GM12878 (cell line): ENCODE results near the gene PPP1CA. TPM values are rescaled to one million over a fixed set of nuclear protein-coding genes. Genes with fewer than 3 reads are reported as not detected.

ENCODE experiments used
- ATAC-seq: fragments of 200-7000 bp; cut with Tn5 transposase; 3 replicates; pipeline ENCODE4 v1.9.1; 2020; ENCODE audit warnings: mild to moderate bottlenecking, moderate library complexity
- BruUV-seq: library from RNA; stranded (reverse); fragments of 400-500 nt; replicated peaks from 2 replicates; lab custom pipeline; 2021; lab: Mats Ljungman, UMichigan
- CTCF ChIA-PET: fragments of 300-600 bp; sonication (Branson Sonifier 250); formaldehyde crosslinking; extraction: SDS; loops from one replicate; lab custom pipeline; 2021; ENCODE audit warnings: inconsistent platforms; lab: Yijun Ruan, JAX
- POLR2A ChIA-PET: fragments of 350-600 bp; formaldehyde crosslinking; extraction: SDS; loops from one replicate; lab custom pipeline; 2021; ENCODE audit warnings: inconsistent platforms; lab: Charles Lee
- RAD21 ChIA-PET: fragments of 300-600 bp; sonication (Branson Sonifier 250); formaldehyde crosslinking; loops from one replicate; lab custom pipeline; 2023; ENCODE audit warnings: antibody characterized with exemption; ENCODE audit not compliant: unreplicated experiment; lab: Charles Lee
- SMC1A ChIA-PET: fragments of 300-600 bp; sonication (Branson Sonifier 250); formaldehyde crosslinking; loops from one replicate; lab custom pipeline; 2023; ENCODE audit not compliant: unreplicated experiment, uncharacterized antibody; lab: Charles Lee
- DNase-seq: peaks from one replicate; pipeline ENCODE4 v3.0.0-alpha.2; 2011; ENCODE audit warnings: low read depth, low spot score
- FAIRE-seq: peaks from 3 replicates; lab custom pipeline; 2011; peaks lifted over from hg19 to GRCh38; lab: Jason Lieb, UNC
- H2AFZ ChIP-seq: 2 replicates; pipeline ENCODE4 v1.6.0; 2011; ENCODE audit warnings: low read depth, low read length, control low read depth; ENCODE audit not compliant: control insufficient read depth
- H3K27ac ChIP-seq: 2 replicates; pipeline ENCODE4 v1.5.1; 2011; ENCODE audit warnings: control low read depth; ENCODE audit not compliant: control insufficient read depth, insufficient read depth
- H3K27me3 ChIP-seq, 2 experiments: replicated peaks in 1 of 2; 2 replicates each; pipeline versions ENCODE4 v1.6.0 to v1.6.1; 2011; ENCODE audit warnings: low read length in 1 of 2; ENCODE audit not compliant: control insufficient read depth in 2 of 2, insufficient read depth in 2 of 2
- H3K36me3 ChIP-seq, 2 experiments: 2 replicates each; pipeline ENCODE4 v1.5.1; 2011; ENCODE audit warnings: low read length in 1 of 2; ENCODE audit not compliant: control insufficient read depth in 2 of 2, insufficient read depth in 2 of 2
- H3K4me1 ChIP-seq: 2 replicates; pipeline ENCODE4 v1.6.1; 2011; ENCODE audit warnings: mild to moderate bottlenecking, low read length, moderate library complexity, mixed read lengths; ENCODE audit not compliant: control insufficient read depth, insufficient read depth
- H3K4me2 ChIP-seq: 2 replicates; pipeline ENCODE4 v1.6.0; 2011; ENCODE audit warnings: control low read depth; ENCODE audit not compliant: control insufficient read depth, insufficient read depth
- H3K4me3 ChIP-seq: fragments of 200-600 bp; sonication (generic); 2 replicates; pipeline ENCODE4 v1.5.1; 2016
- H3K79me2 ChIP-seq: 2 replicates; pipeline ENCODE4 v1.6.0; 2011; ENCODE audit warnings: low read length; ENCODE audit not compliant: control insufficient read depth, insufficient read depth
- H3K9ac ChIP-seq: 2 replicates; pipeline ENCODE4 v1.8.0; 2011; ENCODE audit warnings: low read length, control low read depth, mixed read lengths; ENCODE audit not compliant: control insufficient read depth, insufficient read depth
- H3K9me3 ChIP-seq: replicated peaks from 3 replicates; pipeline ENCODE4 v1.5.1; 2011; ENCODE audit warnings: mild to moderate bottlenecking, low read length; ENCODE audit not compliant: control insufficient read depth, insufficient read depth
- H4K20me1 ChIP-seq: 2 replicates; pipeline ENCODE4 v1.6.0; 2011; ENCODE audit not compliant: control insufficient read depth, insufficient read depth
- EGR1 ChIP-seq, 2 experiments: IDR thresholded peaks; 1 replicate in 1 of 2; 2 replicates in 1 of 2; pipeline ENCODE4 v1.6.1; 2011 to 2012; ENCODE audit warnings: low read depth in 2 of 2, low read length in 2 of 2, borderline replicate concordance in 1 of 2, mild to moderate bottlenecking in 1 of 2, moderate library complexity in 1 of 2
- EZH2 ChIP-seq: IDR thresholded peaks from 2 replicates; pipeline ENCODE4 v1.6.1; 2012; ENCODE audit warnings: low read depth, mild to moderate bottlenecking, control low read depth, inconsistent platforms, low read length, borderline replicate concordance; ENCODE audit not compliant: control insufficient read depth
- POLR2A ChIP-seq: IDR thresholded peaks from 2 replicates; pipeline ENCODE4 v1.6.1; 2011; ENCODE audit warnings: low read depth, mild to moderate bottlenecking, low read length
- POLR2AphosphoS2 ChIP-seq: IDR thresholded peaks from 2 replicates; pipeline ENCODE4 v1.6.1; 2011; ENCODE audit warnings: low read depth, mild to moderate bottlenecking, low read length, improper control_type of control experiment, moderate library complexity
- SMAD5 ChIP-seq: IDR thresholded peaks from 2 replicates; pipeline ENCODE4 v1.6.1; 2016; ENCODE audit warnings: antibody characterized with exemption, low read depth
- WGBS: methylation state at CpG from one replicate; pipeline ENCODE4 v1.1.6; 2016; ENCODE audit warnings: low lambda C conversion rate; ENCODE audit not compliant: insufficient replicate concordance, insufficient coverage; ENCODE audit errors: missing lambda C conversion rate; 5-methylcytosine and 5-hydroxymethylcytosine counted together
- in situ Hi-C: fragments of 300-500 bp; cut with MboI; formaldehyde crosslinking; loops from 9 replicates; pipeline ENCODE4 v1.14.3; 2018; ENCODE audit warnings: mixed read lengths
- intact Hi-C: fragments of 100-400 bp; cut with micrococcal nuclease; formaldehyde crosslinking; loops from one replicate; pipeline ENCODE4 v1.14.2; 2022; ENCODE audit not compliant: unreplicated experiment
- polyA plus RNA-seq, 11 experiments: library from polyadenylated mRNA; depleted of rRNA in 4 of 11; unstranded in 6 of 11; stranded (reverse) in 5 of 11; fragments of >200 nt; fragmentation: Nextera tagmentation in 4 of 11; fragmentation: Illumina TruSeq in 1 of 11; extraction: Ambion mirVana in 4 of 11; extraction: Trizol in 1 of 11; gene quantifications; 1 replicate in 1 of 11; 2 replicates in 10 of 11; pipeline versions ENCODE4 v1.2.1 to v1.2.3, GENCODE V29; 2011 to 2016; ENCODE audit warnings: inconsistent platforms in 2 of 11, missing spikeins in 2 of 11, low read depth in 1 of 11
- total RNA-seq, 4 experiments: library from RNA; depleted of rRNA in 3 of 4; stranded (reverse); fragments of >200 nt in 3 of 4; fragmentation: Illumina TruSeq in 1 of 4; extraction: Trizol in 1 of 4; gene quantifications; 2 replicates each; pipeline versions ENCODE4 v1.2.1 to v1.2.3, GENCODE V29; 2013 to 2021

PPP1CA gene
- total and polyA plus RNA-seq, 10 of the 15 experiments (the other 5 are each of a cell fraction or from before 2014, with no cell fraction given): 26.4 to 458 (median 240) TPM

DNA sequence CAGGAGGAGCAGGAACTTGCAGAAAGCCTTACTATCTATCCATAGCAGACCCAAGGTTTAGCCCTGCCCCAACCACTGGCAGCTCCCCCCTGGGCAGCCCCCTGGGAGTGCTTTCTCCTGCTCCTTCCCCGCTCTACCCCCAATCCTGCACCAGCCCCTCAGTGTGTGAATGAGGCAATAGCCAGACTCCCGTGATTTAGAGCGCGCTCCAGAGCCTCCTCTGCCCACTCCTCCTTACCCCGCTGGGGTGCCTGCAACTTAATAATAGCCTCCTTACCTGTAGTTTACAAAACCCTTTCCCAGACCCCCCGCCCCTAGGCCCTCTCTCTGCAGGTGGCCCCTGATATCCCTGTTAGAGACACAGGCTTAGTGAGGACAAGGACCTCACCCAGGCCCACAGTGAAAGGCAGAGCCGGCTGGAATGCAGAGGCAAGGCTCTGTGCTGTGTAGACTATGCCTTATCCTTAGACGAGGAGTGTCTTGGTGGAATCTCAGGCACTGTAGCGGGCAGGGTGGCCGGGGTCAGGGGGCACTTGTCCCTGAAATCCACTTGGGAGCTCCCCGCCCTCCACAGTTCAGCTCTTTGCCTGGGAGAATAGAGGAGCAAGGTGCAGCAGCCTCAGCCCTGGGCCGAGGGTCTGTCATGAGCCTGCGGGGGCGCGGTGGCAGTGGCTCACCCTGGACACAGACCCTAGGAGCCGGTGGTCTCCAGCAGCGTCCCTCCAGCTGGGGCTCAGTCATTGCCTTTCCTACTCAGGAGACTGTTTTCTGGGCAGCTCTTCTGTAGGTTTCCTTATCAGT lies 9.5 kb upstream of the PPP1CA start:
- Histone ChIP-seq H2AFZ (no peak overlapping the region), H3K79me2 (peaks cover 3% of the 10 kb centered on the region), H3K4me3 (no peak overlapping the region), H3K4me2 (no peak overlapping the region), H3K27me3 (peaks cover 0 to 4% of the 10 kb centered on the region in 2 experiments; a peak in 3 of 4 replicates), H3K9me3 (no peaks in the 10 kb centered on the region), H3K9ac (no peak overlapping the region), H3K4me1 (peaks cover 45% of the 10 kb centered on the region), H3K27ac (no peak overlapping the region), H4K20me1 (no peaks in the 10 kb centered on the region), H3K36me3 (no peaks in the 10 kb centered on the region)
- FAIRE-seq: no peak
- in situ Hi-C loops: no loop called here
- intact Hi-C loops: no loop called here
- BruUV-seq: no TSS peak
- CTCF ChIA-PET: interaction anchor here (2.4 kb wide), 1 partner anchor 9 kb away, joined by 12 read pairs; the partner anchor contains the start of gene PPP1CA
- no peak for TF ChIP-seq EGR1 (IDR thresholded peaks at IDR 0.05; ENCODE audit: borderline replicate concordance in 1 of 2, low read depth in 2 of 2, low read length in 2 of 2)
- TF ChIP-seq POLR2AphosphoS2: 0 out of 2 replicates have a peak, but pooled peaks have one; percentile 53
- RAD21 ChIA-PET: interaction anchor here (1.6 to 3.0 kb wide), 2 partner anchors 10 to 58 kb away, joined by 5 to 12 read pairs; partner anchors contain the start of genes POLD4 and PPP1CA
- POLR2A ChIA-PET: interaction anchor here (2.6 to 2.8 kb wide), 2 partner anchors 7 to 10 kb away, joined by 13 to 16 read pairs; partner anchors contain the start of genes PPP1CA and TBC1D10C
- 90% methylated on average over 17 of the region's 17 CpGs for whole genome bisulfite sequencing
- no peak for ATAC-seq
- DNase-seq: no peak
- SMC1A ChIA-PET: interaction anchor here (0.8 kb wide), 1 partner anchor 10 kb away, joined by 3 read pairs; no protein-coding TSS in a partner anchor

DNA sequence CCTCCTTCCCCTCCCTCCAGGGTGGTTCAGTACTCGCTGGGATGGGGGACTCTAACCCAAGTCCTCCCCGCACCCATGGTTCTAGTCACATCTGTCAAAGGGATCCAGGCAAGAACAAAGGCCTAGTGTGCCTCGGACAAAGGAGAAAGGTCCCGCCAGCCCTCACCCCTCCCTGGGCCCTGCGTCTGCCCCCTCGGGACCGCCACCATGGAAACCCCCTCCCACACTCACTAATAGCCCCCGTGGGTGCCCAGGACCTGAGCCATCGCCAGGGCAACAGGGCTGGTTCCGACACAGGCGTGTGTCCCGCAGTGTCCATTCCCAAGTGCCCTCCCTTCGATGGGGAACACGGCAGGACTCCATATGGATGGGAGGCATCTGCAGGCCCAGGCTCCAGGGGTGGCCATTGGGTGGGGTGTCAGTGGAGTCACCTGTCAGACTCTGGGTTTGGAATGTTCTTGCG lies 8.7 kb upstream of the PPP1CA start:
- ChIA-PET CTCF (no interaction called here), POLR2A (interaction anchor here (2.8 kb wide), 1 partner anchor 9 kb away, joined by 16 read pairs; the partner anchor contains the start of gene PPP1CA)

More for the DNA sequence above, 8.7 kb upstream of the PPP1CA start:
- DNase-seq (no peak), FAIRE-seq (no peak)
- intact Hi-C loops: no loop called here
- peaks cover 53% of the 10 kb centered on the region for H3K4me1 ChIP-seq
- TF ChIP-seq EZH2 (no peak), SMAD5 (0 out of 2 replicates have a peak, but pooled peaks have one; percentile 29), POLR2A (peak; percentile 69)
- TF ChIP-seq, all 136 proteins: peak for 2
- Histone ChIP-seq H3K9ac (no peak overlapping the region), H4K20me1 (no peaks in the 10 kb centered on the region), H3K4me3 (no peak overlapping the region), H2AFZ (no peak overlapping the region), H3K36me3 (no peaks in the 10 kb centered on the region), H3K79me2 (peaks cover 6% of the 10 kb centered on the region), H3K4me2 (no peak overlapping the region; the same call in 1 of the 2 replicates), H3K27ac (peak overlapping the region; percentile 84; the same call in 1 of the 2 replicates), H3K9me3 (no peaks in the 10 kb centered on the region), H3K27me3 (peaks cover 0 to 2% of the 10 kb centered on the region in 2 experiments; a peak in 1 of 4 replicates)
- no peak for ATAC-seq
- ChIA-PET SMC1A (no interaction called here), RAD21 (no interaction called here)
- BruUV-seq: no TSS peak
- in situ Hi-C loops: no loop called here
- WGBS: 59% methylated on average over 15 of the region's 15 CpGs
